ENCODE data around the gene RFX8. TPM values are rescaled to one million over a fixed set of nuclear protein-coding genes. Genes with fewer than 3 reads are reported as not detected.
A peak's percentile ranks its signal among the peaks of the same experiment; 100 is the strongest.

The RFX8 gene
- total RNA-seq, 6 experiments from 2014 or later = 2.8 to 8.0 (median 5.3) TPM

DNA sequence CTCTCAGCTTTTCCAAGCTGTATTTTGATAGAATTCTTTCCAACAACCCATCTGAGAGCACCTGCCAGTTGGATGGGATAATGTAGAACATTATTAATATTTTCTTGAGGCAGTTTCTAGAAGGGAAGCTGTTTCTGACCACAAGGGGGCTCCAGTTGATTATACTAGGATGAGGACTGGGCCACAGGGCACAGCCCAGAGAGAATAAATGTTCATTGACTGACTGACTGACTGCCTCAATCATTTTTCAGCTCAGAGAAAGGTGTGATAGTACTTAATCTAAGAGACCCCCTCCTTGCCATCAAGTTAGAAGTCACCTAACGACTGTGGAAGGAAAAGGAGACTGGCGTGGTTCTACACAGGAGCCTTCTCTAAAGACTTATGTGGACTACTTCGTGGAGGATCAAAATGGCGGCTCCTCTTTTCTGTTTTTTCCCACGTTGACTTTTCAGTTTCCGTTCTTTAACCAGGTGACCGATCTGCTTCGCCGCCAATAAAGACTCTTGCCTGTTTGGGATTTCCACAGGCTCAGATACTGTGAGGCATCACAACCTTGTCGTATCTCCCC is 55.7 kb downstream of the RFX8 start:
- Mint-ChIP-seq H3K27me3 (ENCODE audit: insufficient read depth) (no peaks in the 10 kb centered on the region), H3K27ac (peak overlapping the region; percentile 5), H3K9me3 (no peaks in the 10 kb centered on the region), H3K4me3 (no peak overlapping the region), H3K36me3 (ENCODE audit: low read depth) (peaks cover 23% of the 10 kb centered on the region), H3K4me1 (ENCODE audit: low read depth) (no peaks in the 10 kb centered on the region)
- peak; percentile 59 for DNase-seq
- TF ChIP-seq, protein P1, sequence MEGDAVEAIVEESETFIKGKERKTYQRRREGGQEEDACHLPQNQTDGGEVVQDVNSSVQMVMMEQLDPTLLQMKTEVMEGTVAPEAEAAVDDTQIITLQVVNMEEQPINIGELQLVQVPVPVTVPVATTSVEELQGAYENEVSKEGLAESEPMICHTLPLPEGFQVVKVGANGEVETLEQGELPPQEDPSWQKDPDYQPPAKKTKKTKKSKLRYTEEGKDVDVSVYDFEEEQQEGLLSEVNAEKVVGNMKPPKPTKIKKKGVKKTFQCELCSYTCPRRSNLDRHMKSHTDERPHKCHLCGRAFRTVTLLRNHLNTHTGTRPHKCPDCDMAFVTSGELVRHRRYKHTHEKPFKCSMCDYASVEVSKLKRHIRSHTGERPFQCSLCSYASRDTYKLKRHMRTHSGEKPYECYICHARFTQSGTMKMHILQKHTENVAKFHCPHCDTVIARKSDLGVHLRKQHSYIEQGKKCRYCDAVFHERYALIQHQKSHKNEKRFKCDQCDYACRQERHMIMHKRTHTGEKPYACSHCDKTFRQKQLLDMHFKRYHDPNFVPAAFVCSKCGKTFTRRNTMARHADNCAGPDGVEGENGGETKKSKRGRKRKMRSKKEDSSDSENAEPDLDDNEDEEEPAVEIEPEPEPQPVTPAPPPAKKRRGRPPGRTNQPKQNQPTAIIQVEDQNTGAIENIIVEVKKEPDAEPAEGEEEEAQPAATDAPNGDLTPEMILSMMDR (IDR thresholded peaks at IDR 0.05) = peak; percentile 94

DNA sequence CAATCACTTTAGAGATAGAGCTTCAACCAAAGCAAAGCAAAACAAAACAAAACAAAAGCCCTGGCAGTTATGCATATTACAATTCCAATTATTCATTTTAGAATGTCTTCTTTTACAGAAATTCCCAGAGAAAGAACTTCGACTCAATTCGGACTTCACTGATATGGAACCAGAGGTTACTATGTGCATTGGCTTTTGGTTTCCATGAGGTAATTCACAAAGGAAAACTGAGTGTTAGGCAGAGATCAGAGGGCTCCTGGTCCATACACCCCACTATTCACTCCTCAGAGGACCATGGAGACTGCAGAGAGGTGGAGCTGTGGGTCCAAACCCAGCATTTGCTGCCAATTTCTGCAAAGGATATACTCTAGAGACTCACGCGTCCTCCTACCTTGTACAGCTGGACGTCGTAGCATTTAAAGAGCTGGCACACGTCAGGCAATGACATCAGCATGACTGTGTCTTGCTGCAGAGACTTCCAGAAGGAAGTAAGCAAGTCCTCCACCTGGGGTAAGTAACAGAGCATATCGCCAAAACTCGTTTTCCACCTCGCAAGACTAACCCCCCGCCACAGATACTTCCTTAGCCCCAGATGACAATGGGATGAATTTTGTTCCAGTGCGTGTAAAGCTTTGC is 56.3 kb downstream of the RFX8 start:
- H3K36me3 Mint-ChIP-seq (ENCODE audit: low read depth) = peaks cover 23% of the 10 kb centered on the region
- no peaks in the 10 kb centered on the region for H3K9me3 Mint-ChIP-seq
- no peaks in the 10 kb centered on the region for H3K4me1 Mint-ChIP-seq (ENCODE audit: low read depth)
- no peak overlapping the region for H3K27ac Mint-ChIP-seq
- DNase-seq = no peak
- H3K27me3 Mint-ChIP-seq (ENCODE audit: insufficient read depth) = no peaks in the 10 kb centered on the region
- TF ChIP-seq, protein P1 (IDR thresholded peaks at IDR 0.05) = no peak
- H3K4me3 Mint-ChIP-seq = no peak overlapping the region

DNA sequence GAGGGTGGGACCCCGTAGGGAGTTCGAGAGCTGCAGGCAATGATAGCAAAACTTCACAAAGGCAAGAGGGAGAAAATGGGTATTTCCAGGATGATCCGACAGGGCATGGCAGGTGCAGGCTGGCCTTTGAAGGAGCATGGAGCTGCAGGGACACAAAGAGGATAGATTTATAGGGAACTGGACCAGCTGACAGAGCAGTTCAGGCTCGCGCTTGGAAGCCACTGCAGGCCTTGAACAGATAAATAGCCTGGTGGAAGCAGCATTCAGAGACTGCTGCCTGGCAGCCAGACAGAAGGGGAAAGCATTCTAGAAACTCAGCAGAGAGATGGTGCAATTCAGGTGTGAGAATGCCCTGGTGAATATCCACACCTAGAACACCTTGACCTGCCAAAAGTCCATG is 58.3 kb downstream of the RFX8 start:
- H3K36me3 Mint-ChIP-seq (ENCODE audit: low read depth) = peaks cover 27% of the 10 kb centered on the region
- H3K27ac Mint-ChIP-seq = no peak overlapping the region
- no peaks in the 10 kb centered on the region for H3K4me1 Mint-ChIP-seq (ENCODE audit: low read depth)
- H3K9me3 Mint-ChIP-seq = no peaks in the 10 kb centered on the region
- TF ChIP-seq, protein P1 (IDR thresholded peaks at IDR 0.05) = no peak
- H3K27me3 Mint-ChIP-seq (ENCODE audit: insufficient read depth) = no peaks in the 10 kb centered on the region
- DNase-seq = no peak
- H3K4me3 Mint-ChIP-seq = no peak overlapping the region

DNA sequence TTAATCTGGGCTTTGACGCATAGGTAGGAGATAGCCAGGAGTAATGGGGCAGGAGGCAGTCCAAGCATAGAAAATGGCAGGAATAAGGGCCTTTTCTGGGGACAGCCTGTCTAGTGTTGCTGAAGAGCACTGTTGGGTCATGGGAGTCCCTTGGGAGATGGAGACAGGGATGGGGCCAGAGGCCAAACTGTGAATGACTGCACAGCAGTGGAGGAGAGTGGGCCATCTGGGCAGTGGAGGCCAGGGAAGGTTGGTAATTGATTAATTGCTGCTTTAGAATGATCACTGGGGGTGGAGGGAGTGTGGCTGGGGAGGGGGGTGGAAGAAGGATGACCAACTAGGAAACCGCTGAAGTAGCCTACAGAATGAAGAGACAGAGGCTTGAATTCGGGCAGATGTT is 59.0 kb downstream of the RFX8 start:
- Mint-ChIP-seq H3K4me1 (ENCODE audit: low read depth) (no peaks in the 10 kb centered on the region), H3K4me3 (no peak overlapping the region), H3K27ac (no peak overlapping the region), H3K27me3 (ENCODE audit: insufficient read depth) (no peaks in the 10 kb centered on the region; the same call in 1 of the 2 replicates), H3K9me3 (no peaks in the 10 kb centered on the region), H3K36me3 (ENCODE audit: low read depth) (peaks cover 25% of the 10 kb centered on the region)
- DNase-seq = no peak
- TF ChIP-seq, protein P1 (IDR thresholded peaks at IDR 0.05) = no peak

DNA sequence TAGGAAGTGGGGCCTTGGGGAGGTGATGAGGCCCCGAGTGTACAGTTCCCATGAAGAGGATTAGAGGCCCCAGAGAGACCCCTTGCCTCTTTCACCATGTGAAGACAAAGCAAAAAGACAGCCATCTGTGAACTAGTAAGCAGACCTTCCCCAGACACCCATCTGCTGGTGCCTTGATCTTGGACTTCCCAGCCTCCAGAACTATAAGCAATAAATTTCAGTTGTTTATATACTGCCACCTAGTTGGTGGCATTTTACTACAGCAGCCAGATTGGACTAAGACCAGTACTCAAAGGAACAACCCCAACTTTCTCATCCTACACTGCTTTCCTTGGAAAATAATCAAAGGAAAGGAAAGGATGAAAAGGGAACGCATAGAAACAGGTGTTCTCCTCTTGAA is 59.7 kb downstream of the RFX8 start:
- Mint-ChIP-seq H3K36me3 (ENCODE audit: low read depth) (peaks cover 24% of the 10 kb centered on the region), H3K27ac (no peak overlapping the region), H3K27me3 (ENCODE audit: insufficient read depth) (no peaks in the 10 kb centered on the region; the same call in 1 of the 2 replicates), H3K9me3 (no peaks in the 10 kb centered on the region), H3K4me1 (ENCODE audit: low read depth) (no peaks in the 10 kb centered on the region), H3K4me3 (no peak overlapping the region)
- TF ChIP-seq, protein P1 (IDR thresholded peaks at IDR 0.05) = peak; percentile 33; the same call in 1 of the 2 replicates
- DNase-seq = no peak
